DND-41 (cell line): ENCODE results near the gene GRIK4.

Experiments used
- ATAC-seq: fragments of 200-7000 bp; cut with Tn5 transposase; 3 replicates; pipeline ENCODE4 v1.9.1; 2021; ENCODE audit warnings: low read depth; ENCODE audit not compliant: insufficient read depth
- DNase-seq: peaks from one replicate; pipeline ENCODE4 v3.0.0-alpha.2; 2020
- H2AFZ ChIP-seq: 2 replicates; pipeline ENCODE4 v1.6.0; 2012; ENCODE audit warnings: low read depth, low read length
- H3K27ac ChIP-seq: 2 replicates; pipeline ENCODE4 v1.5.1; 2012; ENCODE audit warnings: low read length, inconsistent platforms
- H3K27me3 ChIP-seq: fragments of 200-600 bp; sonication (generic); 2 replicates; pipeline ENCODE4 v1.6.0; 2012; ENCODE audit warnings: low read length, mild to moderate bottlenecking, inconsistent platforms; ENCODE audit not compliant: insufficient read depth, poor library complexity
- H3K36me3 ChIP-seq: 2 replicates; pipeline ENCODE4 v1.5.1; 2012; ENCODE audit warnings: low read length, inconsistent platforms; ENCODE audit not compliant: insufficient read depth
- H3K4me1 ChIP-seq: 2 replicates; pipeline ENCODE4 v1.5.1; 2012; ENCODE audit warnings: mild to moderate bottlenecking, low read length; ENCODE audit not compliant: insufficient read depth
- H3K4me2 ChIP-seq: 2 replicates; pipeline ENCODE4 v1.6.0; 2012; ENCODE audit warnings: mild to moderate bottlenecking, moderate library complexity, low read length, inconsistent platforms; ENCODE audit not compliant: insufficient read depth
- H3K4me3 ChIP-seq, 2 experiments: fragments of 200-600 bp in 1 of 2; shearing (Covaris generic) in 1 of 2; 2 replicates each; pipeline ENCODE4 v1.5.1; 2012 to 2016; ENCODE audit warnings: inconsistent platforms in 2 of 2, low read length in 2 of 2, mild to moderate bottlenecking in 2 of 2, low read depth in 1 of 2, moderate library complexity in 1 of 2
- H3K79me2 ChIP-seq: 2 replicates; pipeline ENCODE4 v1.6.0; 2012; ENCODE audit warnings: low read length, inconsistent platforms; ENCODE audit not compliant: insufficient read depth
- H3K9ac ChIP-seq: 2 replicates; pipeline ENCODE4 v1.6.0; 2012; ENCODE audit warnings: low read depth, mild to moderate bottlenecking, inconsistent platforms, low read length, moderate library complexity
- H3K9me3 ChIP-seq: 2 replicates; pipeline ENCODE4 v1.5.1; 2012; ENCODE audit warnings: low read length, moderate library complexity, mild to moderate bottlenecking, inconsistent platforms; ENCODE audit not compliant: insufficient read depth, severe bottlenecking
- H4K20me1 ChIP-seq: 2 replicates; pipeline ENCODE4 v1.6.0; 2012; ENCODE audit warnings: low read length; ENCODE audit not compliant: insufficient read depth
- EZH2 ChIP-seq: IDR thresholded peaks from 3 replicates; pipeline ENCODE4 v1.6.1; 2012; ENCODE audit warnings: borderline replicate concordance, low read depth, mild to moderate bottlenecking, moderate library complexity, low read length, inconsistent platforms; ENCODE audit not compliant: severe bottlenecking
- TF ChIP-seq, protein P1 (sequence below): IDR thresholded peaks from 2 replicates; pipeline ENCODE4 v1.5.1; 2012; ENCODE audit warnings: borderline replicate concordance, low read length, moderate library complexity, mild to moderate bottlenecking; ENCODE audit not compliant: poor library complexity, severe bottlenecking; ENCODE audit errors: extremely low read depth

GRIK4 gene

DNA sequence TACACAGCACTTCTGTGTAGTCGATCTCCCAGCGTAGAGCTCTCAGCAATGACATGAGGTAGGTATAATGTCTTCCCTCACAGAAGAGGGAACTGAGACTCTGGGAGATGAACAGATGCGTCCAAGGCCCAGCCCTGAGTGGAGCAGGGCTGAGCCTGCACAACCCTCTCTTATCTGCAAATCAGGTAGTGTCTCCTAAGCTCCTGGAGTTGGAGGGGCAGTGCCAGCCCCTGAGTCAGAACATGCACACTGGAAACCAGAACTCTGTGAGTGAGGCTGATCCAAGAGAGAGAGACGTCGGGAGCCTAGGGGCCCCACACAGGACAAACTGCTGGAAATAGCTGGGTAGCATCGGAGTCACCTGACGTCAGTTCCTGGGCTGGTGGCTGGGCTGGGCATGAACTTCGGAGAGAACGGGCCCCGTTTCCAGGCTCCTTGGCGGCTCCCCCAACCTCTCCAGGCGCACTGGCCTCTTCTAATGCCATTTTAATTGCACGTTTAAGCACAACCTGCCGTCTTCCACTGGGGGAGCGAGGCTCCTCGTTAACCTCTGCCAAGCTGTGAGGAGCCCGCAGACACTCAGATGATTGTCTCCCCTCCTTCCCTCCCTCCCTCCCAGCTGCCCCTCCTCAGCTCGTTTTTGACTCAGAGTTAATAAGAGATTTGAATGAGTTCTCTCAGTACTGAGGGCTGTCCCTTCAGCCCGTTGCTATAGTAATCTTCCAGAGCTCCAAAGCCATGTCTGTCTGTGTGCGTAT is 321.1 kb downstream of the GRIK4 start:
- Histone ChIP-seq H3K4me2 (no peak overlapping the region), H3K4me1 (no peaks in the 10 kb centered on the region), H3K4me3 (no peak overlapping the region), H4K20me1 (no peaks in the 10 kb centered on the region), H3K27me3 (peaks cover 16% of the 10 kb centered on the region), H3K9me3 (no peaks in the 10 kb centered on the region), H2AFZ (no peak overlapping the region), H3K36me3 (no peaks in the 10 kb centered on the region), H3K27ac (no peak overlapping the region), H3K79me2 (no peaks in the 10 kb centered on the region), H3K9ac (no peak overlapping the region)
- TF ChIP-seq, protein P1, sequence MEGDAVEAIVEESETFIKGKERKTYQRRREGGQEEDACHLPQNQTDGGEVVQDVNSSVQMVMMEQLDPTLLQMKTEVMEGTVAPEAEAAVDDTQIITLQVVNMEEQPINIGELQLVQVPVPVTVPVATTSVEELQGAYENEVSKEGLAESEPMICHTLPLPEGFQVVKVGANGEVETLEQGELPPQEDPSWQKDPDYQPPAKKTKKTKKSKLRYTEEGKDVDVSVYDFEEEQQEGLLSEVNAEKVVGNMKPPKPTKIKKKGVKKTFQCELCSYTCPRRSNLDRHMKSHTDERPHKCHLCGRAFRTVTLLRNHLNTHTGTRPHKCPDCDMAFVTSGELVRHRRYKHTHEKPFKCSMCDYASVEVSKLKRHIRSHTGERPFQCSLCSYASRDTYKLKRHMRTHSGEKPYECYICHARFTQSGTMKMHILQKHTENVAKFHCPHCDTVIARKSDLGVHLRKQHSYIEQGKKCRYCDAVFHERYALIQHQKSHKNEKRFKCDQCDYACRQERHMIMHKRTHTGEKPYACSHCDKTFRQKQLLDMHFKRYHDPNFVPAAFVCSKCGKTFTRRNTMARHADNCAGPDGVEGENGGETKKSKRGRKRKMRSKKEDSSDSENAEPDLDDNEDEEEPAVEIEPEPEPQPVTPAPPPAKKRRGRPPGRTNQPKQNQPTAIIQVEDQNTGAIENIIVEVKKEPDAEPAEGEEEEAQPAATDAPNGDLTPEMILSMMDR = no peak
- no peak for TF ChIP-seq EZH2
- ATAC-seq (no peak), DNase-seq (no peak)

DNA sequence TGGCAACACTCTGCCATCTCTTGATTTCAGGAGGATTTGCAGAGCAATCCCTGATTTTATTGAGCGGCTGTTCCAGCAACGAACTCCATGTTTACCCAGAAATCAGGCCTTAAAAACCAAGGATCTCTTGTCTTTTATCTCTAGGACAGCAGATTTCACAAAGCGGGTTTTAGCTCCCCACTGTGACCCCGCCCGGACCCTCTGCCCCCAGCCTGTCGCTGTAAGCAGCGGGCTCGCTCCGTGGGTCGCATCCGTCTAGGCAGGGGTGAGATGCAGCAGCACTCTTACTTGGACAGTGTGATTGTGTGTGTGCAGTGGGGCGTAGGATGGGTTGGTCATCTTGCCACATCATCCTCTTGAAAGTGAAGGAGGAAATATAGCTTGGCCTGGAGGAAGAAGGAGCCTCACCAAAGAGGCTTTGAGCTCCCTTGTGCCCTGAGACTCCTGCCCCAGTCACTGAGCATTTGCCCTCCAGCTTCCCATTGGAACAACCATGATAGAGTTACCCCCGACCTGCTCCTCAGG is 323.2 kb downstream of the GRIK4 start:
- DNase-seq (no peak), ATAC-seq (no peak)
- no peaks in the 10 kb centered on the region for H4K20me1 ChIP-seq
- H3K9ac ChIP-seq = no peak overlapping the region
- no peaks in the 10 kb centered on the region for H3K4me1 ChIP-seq
- TF ChIP-seq, protein P1 = no peak
- TF ChIP-seq EZH2 = no peak
- no peak overlapping the region for H3K4me2 ChIP-seq
- H3K79me2 ChIP-seq = no peaks in the 10 kb centered on the region
- H3K27ac ChIP-seq = no peak overlapping the region
- no peak overlapping the region for H2AFZ ChIP-seq
- peaks cover 9% of the 10 kb centered on the region for H3K27me3 ChIP-seq
- no peaks in the 10 kb centered on the region for H3K9me3 ChIP-seq
- H3K4me3 ChIP-seq = no peak overlapping the region
- H3K36me3 ChIP-seq = no peaks in the 10 kb centered on the region

DNA sequence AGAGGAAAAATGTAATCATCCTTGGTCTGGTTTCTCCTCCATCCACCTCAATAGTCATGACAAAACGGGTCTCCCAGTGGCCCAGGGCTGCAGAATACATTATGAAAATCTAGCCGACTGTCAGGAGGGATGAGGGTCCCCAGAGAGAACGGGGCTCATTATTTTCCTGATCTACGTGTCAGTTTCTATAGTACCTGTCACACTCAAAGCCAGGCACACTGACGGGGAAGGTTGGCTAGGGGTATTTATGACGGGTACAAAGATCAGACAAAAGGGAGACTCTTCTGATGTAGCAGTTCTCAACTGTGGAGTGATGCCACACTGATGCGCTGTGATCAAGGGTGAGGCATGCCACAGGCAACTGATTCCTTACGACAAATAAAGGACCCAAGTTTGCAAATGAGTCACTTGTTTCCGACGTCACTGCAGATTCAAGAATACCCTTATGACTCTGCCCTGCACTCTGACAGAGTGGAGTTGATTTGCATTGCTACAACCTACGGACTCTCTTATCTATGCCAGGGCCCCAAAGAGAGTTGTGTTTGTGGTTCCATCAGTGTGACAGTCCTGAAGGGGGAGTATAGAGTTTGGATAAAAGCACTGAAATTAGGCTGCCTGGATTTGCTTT is 324.2 kb downstream of the GRIK4 start:
- Histone ChIP-seq H3K36me3 (no peaks in the 10 kb centered on the region), H4K20me1 (no peaks in the 10 kb centered on the region), H3K9ac (no peak overlapping the region), H3K9me3 (no peaks in the 10 kb centered on the region), H3K27me3 (peaks cover 6% of the 10 kb centered on the region), H3K4me1 (no peaks in the 10 kb centered on the region), H3K4me3 (no peak overlapping the region), H3K27ac (no peak overlapping the region), H2AFZ (no peak overlapping the region), H3K79me2 (no peaks in the 10 kb centered on the region), H3K4me2 (no peak overlapping the region)
- no peak for TF ChIP-seq EZH2
- TF ChIP-seq, protein P1 = no peak
- DNase-seq (no peak), ATAC-seq (no peak)
